Mammary epithelial cell (primary cell): Measurements from ENCODE around the gene CERS1.

Experiments
- CTCF ChIP-seq, 2 donors: IDR thresholded peaks in 1 of 2; conservative IDR thresholded peaks in 1 of 2; 2 replicates each; pipeline ENCODE4 v1.5.1; 2011 to 2012; ENCODE audit warnings: inconsistent platforms in 2 of 2, low read length in 2 of 2, mild to moderate bottlenecking in 2 of 2, control low read depth in 1 of 2, low read depth in 1 of 2; ENCODE audit not compliant: insufficient read depth in 1 of 2; ENCODE audit errors: extremely low read depth in 1 of 2
- EZH2 ChIP-seq: IDR thresholded peaks from 2 replicates; pipeline ENCODE4 v1.6.1; 2012; ENCODE audit warnings: low read length, inconsistent platforms, borderline replicate concordance

- no peak for TF ChIP-seq CTCF (conservative IDR thresholded peaks at IDR 0.05 in 1 of 2, IDR thresholded peaks at IDR 0.05 in 1 of 2; ENCODE audit: extremely low read depth in 1 of 2, insufficient read depth in 1 of 2, low read depth in 1 of 2, low read length in 2 of 2)
- TF ChIP-seq EZH2 = no peak
Observed at GRCh38 chr19:18939163-18939562, 43.2 kb upstream of the CERS1 start.
